ENCODE data around the gene CCSER1. TPM values are rescaled to one million over a fixed set of nuclear protein-coding genes. Genes with fewer than 3 reads are reported as not detected.
"Not testable (repeated sequence)": the region's sequence is repeated elsewhere in the genome, so short reads cannot be mapped to it uniquely, and the experiment has no call there.

Gene CCSER1
- total and polyA plus RNA-seq, 4 donors = 3.5 to 66.1 (median 14.5) TPM

DNA sequence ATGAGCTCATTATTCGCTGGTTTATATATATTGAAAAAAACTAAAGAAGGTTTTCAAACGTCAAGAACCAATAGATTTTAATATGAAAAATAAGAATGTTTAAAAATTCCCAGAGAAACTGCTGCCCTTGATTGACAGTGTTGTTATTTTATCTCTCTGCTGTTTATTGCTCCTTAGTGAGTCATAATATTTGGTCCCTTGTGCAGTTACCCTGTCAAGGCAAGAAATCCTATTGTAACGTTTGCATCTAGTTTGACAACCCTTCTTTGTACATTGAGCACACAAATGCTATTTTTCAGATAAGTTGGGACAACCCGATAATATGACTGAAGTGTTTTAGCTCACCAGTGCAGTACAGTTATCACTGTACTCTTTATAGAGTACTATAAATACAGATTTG lies 349.4 kb downstream of the CCSER1 start:
- peak in 1 of 6 donors; percentile 26 for DNase-seq (ENCODE audit: low read depth in 4 of 6, low spot score in 6 of 6)
- Histone ChIP-seq H3K4me1 (ENCODE audit: control insufficient read depth, insufficient read depth, low read length) (no peaks in the 10 kb centered on the region), H3K27me3 (ENCODE audit: control insufficient read depth, insufficient read depth, low read length) (no peaks in the 10 kb centered on the region), H3K36me3 (ENCODE audit: control insufficient read depth, insufficient read depth, low read length) (no peaks in the 10 kb centered on the region), H3K9me3 (ENCODE audit: control insufficient read depth, insufficient read depth, low read length) (no peaks in the 10 kb centered on the region), H3K4me3 (ENCODE audit: low read depth, low read length) (no peak overlapping the region), H3K27ac (ENCODE audit: low read depth, low read length) (no peak overlapping the region)
- WGBS (ENCODE audit: insufficient coverage) = no CpG with 5 or more reads among the region's 4 CpGs

- H3K4me1 ChIP-seq (ENCODE audit: control insufficient read depth, insufficient read depth, low read length); DNase-seq (ENCODE audit: low read depth in 4 of 6, low spot score in 6 of 6); H3K4me3 ChIP-seq (ENCODE audit: low read depth, low read length); H3K9me3 ChIP-seq (ENCODE audit: control insufficient read depth, insufficient read depth, low read length); H3K36me3 ChIP-seq (ENCODE audit: control insufficient read depth, insufficient read depth, low read length); H3K27me3 ChIP-seq (ENCODE audit: control insufficient read depth, insufficient read depth, low read length); H3K27ac ChIP-seq (ENCODE audit: low read depth, low read length): not testable (repeated sequence)
- WGBS (ENCODE audit: insufficient coverage) = 96% methylated on average over 9 of the region's 9 CpGs
Measured at GRCh38 chr4:90484894-90485293, 357.7 kb downstream of the CCSER1 start.

GRCh38 chr4:90486346-90486745 lies 359.2 kb downstream of the CCSER1 start:
- WGBS (ENCODE audit: insufficient coverage) = no CpG with 5 or more reads among the region's 1 CpG
- DNase-seq (ENCODE audit: low read depth in 4 of 6, low spot score in 6 of 6) = no peak
- Histone ChIP-seq H3K27ac (ENCODE audit: low read depth, low read length) (no peak overlapping the region), H3K9me3 (ENCODE audit: control insufficient read depth, insufficient read depth, low read length) (no peaks in the 10 kb centered on the region), H3K4me1 (ENCODE audit: control insufficient read depth, insufficient read depth, low read length) (no peaks in the 10 kb centered on the region), H3K4me3 (ENCODE audit: low read depth, low read length) (no peak overlapping the region), H3K36me3 (ENCODE audit: control insufficient read depth, insufficient read depth, low read length) (no peaks in the 10 kb centered on the region), H3K27me3 (ENCODE audit: control insufficient read depth, insufficient read depth, low read length) (no peaks in the 10 kb centered on the region)

DNA sequence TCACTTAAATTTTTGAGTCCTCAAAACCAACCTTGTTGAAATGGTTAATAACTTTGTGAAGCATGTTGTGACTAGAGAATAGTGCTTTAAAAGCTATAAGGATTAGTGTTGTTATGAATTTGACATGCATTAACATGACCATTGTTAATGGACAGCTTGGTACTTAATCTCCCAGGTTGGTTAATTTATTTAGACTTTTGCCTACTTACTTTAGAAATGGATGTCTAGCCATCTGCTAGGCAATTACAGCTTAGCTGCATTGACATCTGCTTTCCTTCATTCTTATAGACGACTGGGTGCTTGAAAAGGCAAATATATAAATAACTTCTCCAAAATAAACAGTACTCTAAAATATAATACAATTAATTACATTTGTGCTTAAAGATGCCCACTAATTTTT lies 368.0 kb downstream of the CCSER1 start:
- Histone ChIP-seq H3K36me3 (ENCODE audit: control insufficient read depth, insufficient read depth, low read length) (no peaks in the 10 kb centered on the region), H3K27ac (ENCODE audit: low read depth, low read length) (no peak overlapping the region), H3K4me3 (ENCODE audit: low read depth, low read length) (no peak overlapping the region), H3K9me3 (ENCODE audit: control insufficient read depth, insufficient read depth, low read length) (no peaks in the 10 kb centered on the region), H3K4me1 (ENCODE audit: control insufficient read depth, insufficient read depth, low read length) (no peaks in the 10 kb centered on the region), H3K27me3 (ENCODE audit: control insufficient read depth, insufficient read depth, low read length) (no peaks in the 10 kb centered on the region)
- no CpG with 5 or more reads among the region's 1 CpG for WGBS (ENCODE audit: insufficient coverage)
- DNase-seq (ENCODE audit: low read depth in 4 of 6, low spot score in 6 of 6) = peak in 1 of 6 donors; percentile 41

DNA sequence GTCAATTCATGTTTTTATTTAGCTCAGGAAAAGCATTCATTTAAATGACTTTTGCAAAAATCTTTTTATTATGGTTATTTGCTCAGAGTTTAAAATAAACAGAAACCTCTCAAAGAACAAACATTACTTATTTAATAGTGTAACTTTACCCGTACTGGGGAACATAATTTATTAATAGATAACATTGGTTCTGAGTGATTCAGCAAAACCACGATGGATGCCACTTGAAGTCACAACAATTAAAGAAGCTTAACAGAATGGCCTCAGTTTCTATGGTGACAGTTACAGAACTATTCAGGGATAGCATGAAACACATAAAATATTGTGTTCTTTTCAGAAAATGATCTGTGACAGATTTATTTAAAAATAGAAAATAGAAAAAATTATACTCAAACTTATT lies 368.7 kb downstream of the CCSER1 start:
- Histone ChIP-seq H3K27ac (ENCODE audit: low read depth, low read length) (no peak overlapping the region), H3K36me3 (ENCODE audit: control insufficient read depth, insufficient read depth, low read length) (no peaks in the 10 kb centered on the region), H3K9me3 (ENCODE audit: control insufficient read depth, insufficient read depth, low read length) (no peaks in the 10 kb centered on the region), H3K27me3 (ENCODE audit: control insufficient read depth, insufficient read depth, low read length) (no peaks in the 10 kb centered on the region), H3K4me1 (ENCODE audit: control insufficient read depth, insufficient read depth, low read length) (no peaks in the 10 kb centered on the region), H3K4me3 (ENCODE audit: low read depth, low read length) (no peak overlapping the region)
- no peak for DNase-seq (ENCODE audit: low read depth in 4 of 6, low spot score in 6 of 6)
- WGBS (ENCODE audit: insufficient coverage) = no CpG with 5 or more reads among the region's 2 CpGs

DNA sequence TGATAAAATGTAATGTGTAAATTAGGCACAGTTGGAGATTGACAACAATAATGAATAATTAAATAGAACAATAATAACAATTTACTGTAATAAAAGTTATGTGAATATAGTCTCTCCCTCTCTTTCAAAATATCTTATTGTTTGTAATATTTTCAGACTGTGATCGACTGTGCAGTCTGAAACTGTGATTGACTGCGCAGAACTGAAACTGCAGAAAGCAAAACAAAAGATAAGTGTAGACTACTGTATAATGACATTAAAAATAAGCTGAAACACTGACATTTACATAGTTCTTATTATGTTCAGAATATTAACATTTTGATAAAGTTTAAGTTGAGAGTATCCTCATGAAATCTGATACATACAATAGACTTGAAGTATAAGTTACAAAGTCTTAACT lies 371.0 kb downstream of the CCSER1 start:
- Histone ChIP-seq H3K27ac (ENCODE audit: low read depth, low read length) (no peak overlapping the region), H3K27me3 (ENCODE audit: control insufficient read depth, insufficient read depth, low read length) (no peaks in the 10 kb centered on the region), H3K4me1 (ENCODE audit: control insufficient read depth, insufficient read depth, low read length) (no peaks in the 10 kb centered on the region), H3K36me3 (ENCODE audit: control insufficient read depth, insufficient read depth, low read length) (no peaks in the 10 kb centered on the region), H3K4me3 (ENCODE audit: low read depth, low read length) (no peak overlapping the region), H3K9me3 (ENCODE audit: control insufficient read depth, insufficient read depth, low read length) (no peaks in the 10 kb centered on the region)
- WGBS (ENCODE audit: insufficient coverage) = no CpG with 5 or more reads among the region's 2 CpGs
- no peak for DNase-seq (ENCODE audit: low read depth in 4 of 6, low spot score in 6 of 6)

DNA sequence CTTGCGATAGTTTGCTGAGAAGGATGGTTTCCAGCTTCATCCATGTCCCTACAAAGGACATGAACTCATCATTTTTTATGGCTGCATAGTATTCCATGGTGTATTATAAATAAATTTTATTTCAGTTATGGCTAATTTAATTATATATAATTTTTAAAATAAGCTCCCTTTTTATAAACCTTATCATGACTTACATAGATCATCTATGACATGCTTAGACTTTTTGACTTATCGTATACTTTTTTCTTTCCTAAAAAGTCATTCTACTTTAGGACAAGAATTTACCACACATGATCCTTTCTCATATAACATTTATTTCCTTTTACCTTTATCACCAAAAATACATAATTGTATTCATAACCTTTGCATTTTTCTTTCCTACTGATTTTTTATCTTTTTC lies 376.5 kb downstream of the CCSER1 start:
- WGBS (ENCODE audit: insufficient coverage) = 89% methylated on average over 1 of the region's 2 CpGs
- Histone ChIP-seq H3K4me1 (ENCODE audit: control insufficient read depth, insufficient read depth, low read length) (no peaks in the 10 kb centered on the region), H3K27me3 (ENCODE audit: control insufficient read depth, insufficient read depth, low read length) (no peaks in the 10 kb centered on the region), H3K4me3 (ENCODE audit: low read depth, low read length) (no peak overlapping the region), H3K9me3 (ENCODE audit: control insufficient read depth, insufficient read depth, low read length) (peaks cover 4% of the 10 kb centered on the region), H3K36me3 (ENCODE audit: control insufficient read depth, insufficient read depth, low read length) (no peaks in the 10 kb centered on the region), H3K27ac (ENCODE audit: low read depth, low read length) (no peak overlapping the region)
- no peak for DNase-seq (ENCODE audit: low read depth in 4 of 6, low spot score in 6 of 6)

DNA sequence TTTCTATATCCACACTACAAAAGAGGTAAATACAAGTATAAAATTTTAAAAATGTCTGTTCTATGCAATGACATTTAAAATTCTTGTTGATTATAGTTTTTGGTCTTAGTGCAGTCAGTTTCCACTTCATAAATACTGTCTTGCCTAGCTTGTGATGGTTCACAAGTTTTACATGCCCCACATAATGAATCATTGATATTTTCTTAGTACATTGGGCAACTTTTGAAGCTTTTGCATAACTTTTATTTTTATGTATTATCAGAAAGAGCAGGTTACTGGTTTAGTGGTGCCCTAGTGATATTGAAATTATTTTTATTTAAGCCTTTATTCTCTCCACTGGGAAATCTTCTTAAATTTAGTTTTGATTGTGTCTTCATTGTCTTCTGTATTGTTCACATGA lies 388.0 kb downstream of the CCSER1 start:
- no peak overlapping the region for H3K27ac ChIP-seq (ENCODE audit: low read depth, low read length)
- H3K4me3 ChIP-seq (ENCODE audit: low read depth, low read length) = no peak overlapping the region
- H3K27me3 ChIP-seq (ENCODE audit: control insufficient read depth, insufficient read depth, low read length) = no peaks in the 10 kb centered on the region
- H3K4me1 ChIP-seq (ENCODE audit: control insufficient read depth, insufficient read depth, low read length) = no peaks in the 10 kb centered on the region
- DNase-seq (ENCODE audit: low read depth in 4 of 6, low spot score in 6 of 6) = no peak
- H3K9me3 ChIP-seq (ENCODE audit: control insufficient read depth, insufficient read depth, low read length) = no peaks in the 10 kb centered on the region
- no peaks in the 10 kb centered on the region for H3K36me3 ChIP-seq (ENCODE audit: control insufficient read depth, insufficient read depth, low read length)

- H3K36me3 ChIP-seq (ENCODE audit: control insufficient read depth, insufficient read depth, low read length) = no peaks in the 10 kb centered on the region
- DNase-seq (ENCODE audit: low read depth in 4 of 6, low spot score in 6 of 6) = no peak
- H3K4me1 ChIP-seq (ENCODE audit: control insufficient read depth, insufficient read depth, low read length) = no peaks in the 10 kb centered on the region
- H3K9me3 ChIP-seq (ENCODE audit: control insufficient read depth, insufficient read depth, low read length) = no peaks in the 10 kb centered on the region
- no peak overlapping the region for H3K4me3 ChIP-seq (ENCODE audit: low read depth, low read length)
- no CpG with 5 or more reads among the region's 1 CpG for WGBS (ENCODE audit: insufficient coverage)
- no peak overlapping the region for H3K27ac ChIP-seq (ENCODE audit: low read depth, low read length)
- H3K27me3 ChIP-seq (ENCODE audit: control insufficient read depth, insufficient read depth, low read length) = no peaks in the 10 kb centered on the region
Measured at GRCh38 chr4:90528551-90528950, 401.4 kb downstream of the CCSER1 start.

DNA sequence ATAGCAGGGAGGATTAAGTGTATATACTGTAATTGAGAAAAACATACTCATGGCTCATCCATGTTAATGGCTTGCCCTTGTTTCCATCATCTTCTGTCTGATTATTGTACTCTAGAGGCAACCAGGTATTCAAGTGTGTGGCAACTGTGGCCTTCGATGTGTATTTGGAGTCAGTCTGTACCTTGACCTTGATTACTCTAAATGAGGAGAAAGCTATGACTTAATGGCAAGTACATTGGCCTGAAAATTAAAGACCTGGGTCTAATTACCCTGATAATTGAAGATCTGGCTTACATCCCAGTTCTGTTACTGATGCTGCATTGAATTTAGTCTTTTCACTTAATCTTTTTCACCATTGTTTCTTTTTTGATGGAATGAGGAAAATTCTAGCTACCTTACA lies 409.2 kb downstream of the CCSER1 start:
- H3K27ac ChIP-seq (ENCODE audit: low read depth, low read length) = no peak overlapping the region
- no peak overlapping the region for H3K4me3 ChIP-seq (ENCODE audit: low read depth, low read length)
- H3K9me3 ChIP-seq (ENCODE audit: control insufficient read depth, insufficient read depth, low read length) = no peaks in the 10 kb centered on the region
- H3K36me3 ChIP-seq (ENCODE audit: control insufficient read depth, insufficient read depth, low read length) = no peaks in the 10 kb centered on the region
- DNase-seq (ENCODE audit: low read depth in 4 of 6, low spot score in 6 of 6) = no peak
- 83% methylated on average over 1 of the region's 1 CpG for WGBS (ENCODE audit: insufficient coverage)
- H3K4me1 ChIP-seq (ENCODE audit: control insufficient read depth, insufficient read depth, low read length) = no peaks in the 10 kb centered on the region
- no peaks in the 10 kb centered on the region for H3K27me3 ChIP-seq (ENCODE audit: control insufficient read depth, insufficient read depth, low read length)

All from spinal cord (tissue), 10 donors.